HUES48 (cell line): Measurements from ENCODE around the gene TTLL12.

Experiments used
- H3K27ac ChIP-seq: one replicate; pipeline ENCODE4 v1.7.0; 2013; ENCODE audit warnings: low read depth, low read length, inconsistent platforms
- H3K27me3 ChIP-seq: 2 replicates; pipeline ENCODE4 v1.6.1; 2013; ENCODE audit warnings: mild to moderate bottlenecking, low read length; ENCODE audit not compliant: control insufficient read depth, insufficient read depth
- H3K36me3 ChIP-seq: 2 replicates; pipeline ENCODE4 v1.6.1; 2013; ENCODE audit warnings: low read length; ENCODE audit not compliant: control insufficient read depth, insufficient read depth
- H3K4me1 ChIP-seq: 2 replicates; pipeline ENCODE4 v1.6.1; 2013; ENCODE audit warnings: mild to moderate bottlenecking, low read length; ENCODE audit not compliant: control insufficient read depth, insufficient read depth
- H3K4me3 ChIP-seq: 2 replicates; pipeline ENCODE4 v1.5.1; 2013; ENCODE audit warnings: mild to moderate bottlenecking, low read depth, low read length
- H3K9ac ChIP-seq: 2 replicates; pipeline ENCODE4 v1.6.1; 2013; ENCODE audit warnings: mild to moderate bottlenecking, low read depth, low read length, moderate library complexity
- H3K9me3 ChIP-seq: 2 replicates; pipeline ENCODE4 v1.6.1; 2013; ENCODE audit warnings: low read length; ENCODE audit not compliant: control insufficient read depth, insufficient read depth

The TTLL12 gene

GRCh38 chr22:43205748-43206508 is 19.0 kb upstream of the TTLL12 start:
- H3K36me3 ChIP-seq, result no peaks in the 10 kb centered on the region
- H3K9ac ChIP-seq, result no peak overlapping the region

GRCh38 chr22:43205261-43205691 is 18.3 kb upstream of the TTLL12 start:
- Histone ChIP-seq H3K36me3 (no peaks in the 10 kb centered on the region), H3K4me3 (no peak overlapping the region), H3K9me3 (no peaks in the 10 kb centered on the region), H3K27ac (no peak overlapping the region), H3K27me3 (no peaks in the 10 kb centered on the region), H3K4me1 (peaks cover 5% of the 10 kb centered on the region), H3K9ac (no peak overlapping the region)

More at GRCh38 chr22:43205748-43206508, 19.0 kb upstream of the TTLL12 start:
- H3K4me1 ChIP-seq, result peaks cover 5% of the 10 kb centered on the region
- no peak overlapping the region for H3K27ac ChIP-seq
- H3K4me3 ChIP-seq, result no peak overlapping the region
- H3K27me3 ChIP-seq, result no peaks in the 10 kb centered on the region
- no peaks in the 10 kb centered on the region for H3K9me3 ChIP-seq

- H3K27ac ChIP-seq, result no peak overlapping the region
- H3K4me3 ChIP-seq, result no peak overlapping the region
- H3K4me1 ChIP-seq, result peaks cover 5% of the 10 kb centered on the region
- no peaks in the 10 kb centered on the region for H3K9me3 ChIP-seq
- no peak overlapping the region for H3K9ac ChIP-seq
- no peaks in the 10 kb centered on the region for H3K27me3 ChIP-seq
- no peaks in the 10 kb centered on the region for H3K36me3 ChIP-seq
Observed at GRCh38 chr22:43203471-43203981, 16.6 kb upstream of the TTLL12 start.

- no peaks in the 10 kb centered on the region for H3K36me3 ChIP-seq
- H3K27me3 ChIP-seq, result no peaks in the 10 kb centered on the region
- peaks cover 5% of the 10 kb centered on the region for H3K4me1 ChIP-seq
- no peak overlapping the region for H3K27ac ChIP-seq
- H3K9ac ChIP-seq, result no peak overlapping the region
- H3K9me3 ChIP-seq, result no peaks in the 10 kb centered on the region
- no peak overlapping the region for H3K4me3 ChIP-seq
Observed at GRCh38 chr22:43202756-43203410, 15.9 kb upstream of the TTLL12 start.

GRCh38 chr22:43202326-43202725 is 15.4 kb upstream of the TTLL12 start:
- peaks cover 5% of the 10 kb centered on the region for H3K4me1 ChIP-seq
- H3K9me3 ChIP-seq, result no peaks in the 10 kb centered on the region
- no peak overlapping the region for H3K4me3 ChIP-seq
- no peaks in the 10 kb centered on the region for H3K36me3 ChIP-seq
- no peak overlapping the region for H3K9ac ChIP-seq
- no peak overlapping the region for H3K27ac ChIP-seq
- H3K27me3 ChIP-seq, result no peaks in the 10 kb centered on the region

- H3K27me3 ChIP-seq, result no peaks in the 10 kb centered on the region
- H3K4me1 ChIP-seq, result peaks cover 5% of the 10 kb centered on the region
- H3K36me3 ChIP-seq, result no peaks in the 10 kb centered on the region
- no peak overlapping the region for H3K4me3 ChIP-seq
- no peaks in the 10 kb centered on the region for H3K9me3 ChIP-seq
- H3K9ac ChIP-seq, result no peak overlapping the region
- H3K27ac ChIP-seq, result no peak overlapping the region
Observed at GRCh38 chr22:43201486-43202219, 14.7 kb upstream of the TTLL12 start.

- H3K27ac ChIP-seq, result no peak overlapping the region
- H3K9me3 ChIP-seq, result no peaks in the 10 kb centered on the region
- no peak overlapping the region for H3K9ac ChIP-seq
- H3K4me1 ChIP-seq, result peaks cover 5% of the 10 kb centered on the region
- no peaks in the 10 kb centered on the region for H3K27me3 ChIP-seq
- no peak overlapping the region for H3K4me3 ChIP-seq
- H3K36me3 ChIP-seq, result no peaks in the 10 kb centered on the region
Observed at GRCh38 chr22:43200555-43200954, 13.6 kb upstream of the TTLL12 start.

GRCh38 chr22:43200031-43200430 is 13.1 kb upstream of the TTLL12 start:
- no peaks in the 10 kb centered on the region for H3K27me3 ChIP-seq
- no peaks in the 10 kb centered on the region for H3K9me3 ChIP-seq
- no peak overlapping the region for H3K27ac ChIP-seq
- no peak overlapping the region for H3K4me3 ChIP-seq
- H3K9ac ChIP-seq, result no peak overlapping the region
- H3K4me1 ChIP-seq, result peaks cover 5% of the 10 kb centered on the region
- no peaks in the 10 kb centered on the region for H3K36me3 ChIP-seq

- H3K4me3 ChIP-seq, result no peak overlapping the region
- no peaks in the 10 kb centered on the region for H3K9me3 ChIP-seq
- H3K9ac ChIP-seq, result no peak overlapping the region
- H3K27me3 ChIP-seq, result no peaks in the 10 kb centered on the region
- no peak overlapping the region for H3K27ac ChIP-seq
- peaks cover 5% of the 10 kb centered on the region for H3K4me1 ChIP-seq
- H3K36me3 ChIP-seq, result no peaks in the 10 kb centered on the region
Observed at GRCh38 chr22:43199541-43199940, 12.6 kb upstream of the TTLL12 start.

GRCh38 chr22:43198936-43199335 is 12.0 kb upstream of the TTLL12 start:
- Histone ChIP-seq H3K4me1 (peaks cover 5% of the 10 kb centered on the region), H3K4me3 (no peak overlapping the region), H3K9me3 (no peaks in the 10 kb centered on the region), H3K27me3 (no peaks in the 10 kb centered on the region), H3K9ac (no peak overlapping the region), H3K36me3 (no peaks in the 10 kb centered on the region), H3K27ac (no peak overlapping the region)

GRCh38 chr22:43198126-43198525 is 11.2 kb upstream of the TTLL12 start:
- Histone ChIP-seq H3K36me3 (no peaks in the 10 kb centered on the region), H3K9me3 (no peaks in the 10 kb centered on the region), H3K9ac (no peak overlapping the region), H3K4me3 (no peak overlapping the region), H3K4me1 (peaks cover 5% of the 10 kb centered on the region), H3K27me3 (no peaks in the 10 kb centered on the region), H3K27ac (no peak overlapping the region)
